ENCODE measurements around the gene DIP2C. TPM values are rescaled to one million over a fixed set of nuclear protein-coding genes. Genes with fewer than 3 reads are reported as not detected.
"Not testable (repeated sequence)": the region's sequence is repeated elsewhere in the genome, so short reads cannot be mapped to it uniquely, and the experiment has no call there.

Gene DIP2C
- total RNA-seq, 1 experiment from 2014 or later: 11.0 TPM

DNA sequence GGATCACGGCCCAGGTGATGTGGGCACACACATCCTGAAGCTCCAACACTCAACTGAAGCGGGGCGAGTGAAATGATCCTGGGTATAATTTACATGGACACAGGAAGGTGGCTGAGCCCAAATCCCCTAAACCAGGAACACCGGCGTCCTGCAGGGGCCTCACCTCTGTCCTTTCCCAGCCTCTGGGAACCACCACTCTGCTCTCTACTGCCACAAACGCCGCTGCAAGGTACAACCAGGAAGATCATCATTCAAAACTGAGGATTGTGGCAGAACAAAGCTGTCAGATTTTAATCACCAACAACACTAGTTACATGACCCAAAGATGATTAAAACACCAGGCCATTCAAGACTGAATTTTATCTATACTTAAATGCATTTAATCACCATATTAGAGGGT, 104.0 kb downstream of the DIP2C start:
- H3K36me3 Mint-ChIP-seq (ENCODE audit: insufficient read depth, unreplicated experiment): peaks cover 4% of the 10 kb centered on the region
- intact Hi-C loops (cut with micrococcal nuclease; ENCODE audit: unreplicated experiment): no loop called here
- no peaks in the 10 kb centered on the region for H3K27me3 Mint-ChIP-seq (ENCODE audit: unreplicated experiment)
- no peak for TF ChIP-seq CTCF (IDR thresholded peaks at IDR 0.05; ENCODE audit: unreplicated experiment)
- H3K4me3 Mint-ChIP-seq (ENCODE audit: low read depth, unreplicated experiment): no peak overlapping the region
- BruUV-seq (replicated peaks): no TSS peak
- no peak for DNase-seq
- no peak overlapping the region for H3K27ac Mint-ChIP-seq (ENCODE audit: unreplicated experiment)
- peaks cover 2% of the 10 kb centered on the region for H3K9me3 Mint-ChIP-seq (ENCODE audit: low read depth, unreplicated experiment)
- H3K4me1 Mint-ChIP-seq (ENCODE audit: low read depth, unreplicated experiment): no peaks in the 10 kb centered on the region
- CTCF ChIA-PET: no interaction called here

DNA sequence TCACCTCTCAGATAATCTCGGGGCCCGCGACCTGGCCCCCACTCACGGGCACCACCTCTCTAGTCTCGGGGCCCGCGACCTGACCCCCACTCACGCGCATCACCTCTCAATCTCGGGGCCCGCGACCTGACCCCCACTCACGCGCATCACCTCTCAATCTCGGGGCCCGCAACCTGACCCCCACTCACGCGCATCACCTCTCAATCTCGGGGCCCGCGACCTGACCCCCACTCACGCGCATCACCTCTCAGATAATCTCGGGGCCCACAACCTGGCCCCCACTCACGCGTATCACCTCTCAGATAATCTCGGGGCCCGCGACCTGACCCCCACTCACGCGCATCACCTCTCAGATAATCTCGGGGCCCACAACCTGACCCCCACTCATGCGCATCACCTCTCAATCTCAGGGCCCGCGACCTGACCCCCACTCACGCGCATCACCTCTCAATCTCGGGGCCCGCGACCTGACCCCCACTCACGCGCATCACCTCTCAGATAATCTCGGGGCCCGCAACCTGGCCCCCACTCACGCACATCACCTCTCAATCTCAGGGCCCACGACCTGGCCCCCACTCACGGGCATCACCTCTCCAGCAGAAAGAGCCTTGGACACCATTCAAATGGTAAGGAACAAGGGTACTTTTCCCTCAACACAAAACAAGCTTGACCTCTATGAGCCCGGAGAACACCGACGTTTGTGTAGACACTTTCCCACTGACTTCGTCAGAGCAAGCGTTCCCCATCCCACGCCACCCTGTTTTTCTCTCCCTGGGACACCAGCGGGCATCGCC, 104.8 kb downstream of the DIP2C start:
- H3K36me3 Mint-ChIP-seq (ENCODE audit: insufficient read depth, unreplicated experiment); CTCF ChIA-PET; H3K27ac Mint-ChIP-seq (ENCODE audit: unreplicated experiment); H3K4me3 Mint-ChIP-seq (ENCODE audit: low read depth, unreplicated experiment); H3K9me3 Mint-ChIP-seq (ENCODE audit: low read depth, unreplicated experiment); DNase-seq; H3K4me1 Mint-ChIP-seq (ENCODE audit: low read depth, unreplicated experiment); H3K27me3 Mint-ChIP-seq (ENCODE audit: unreplicated experiment); BruUV-seq (replicated peaks); intact Hi-C loops (cut with micrococcal nuclease; ENCODE audit: unreplicated experiment): not testable (repeated sequence)

DNA sequence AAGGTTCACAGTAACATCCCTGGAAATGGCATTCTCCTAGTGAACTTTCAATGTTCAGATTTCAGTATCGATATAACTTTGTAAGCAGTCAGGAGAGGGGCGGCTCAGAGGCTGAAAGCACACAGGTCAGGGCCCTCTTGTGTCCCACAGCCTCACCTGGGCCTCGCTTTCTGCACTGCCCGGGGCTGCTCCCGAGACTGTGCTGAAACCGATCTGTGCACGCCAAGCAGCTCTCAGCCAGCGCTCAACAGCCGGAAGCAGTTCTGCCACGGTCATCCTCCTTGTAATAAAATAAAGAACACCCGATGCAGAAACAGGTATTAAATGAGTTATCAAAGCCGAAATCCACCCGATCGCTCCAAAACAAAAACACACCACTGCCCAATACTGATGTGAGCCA, 106.0 kb downstream of the DIP2C start:
- no peak for DNase-seq
- no peak overlapping the region for H3K27ac Mint-ChIP-seq (ENCODE audit: unreplicated experiment)
- H3K4me1 Mint-ChIP-seq (ENCODE audit: low read depth, unreplicated experiment): no peaks in the 10 kb centered on the region
- H3K36me3 Mint-ChIP-seq (ENCODE audit: insufficient read depth, unreplicated experiment): peaks cover 4% of the 10 kb centered on the region
- H3K4me3 Mint-ChIP-seq (ENCODE audit: low read depth, unreplicated experiment): no peak overlapping the region
- CTCF ChIA-PET: no interaction called here
- no peak for TF ChIP-seq CTCF (IDR thresholded peaks at IDR 0.05; ENCODE audit: unreplicated experiment)
- BruUV-seq (replicated peaks): no TSS peak
- intact Hi-C loops (cut with micrococcal nuclease; ENCODE audit: unreplicated experiment): no loop called here
- H3K27me3 Mint-ChIP-seq (ENCODE audit: unreplicated experiment): no peaks in the 10 kb centered on the region
- H3K9me3 Mint-ChIP-seq (ENCODE audit: low read depth, unreplicated experiment): peaks cover 2% of the 10 kb centered on the region

DNA sequence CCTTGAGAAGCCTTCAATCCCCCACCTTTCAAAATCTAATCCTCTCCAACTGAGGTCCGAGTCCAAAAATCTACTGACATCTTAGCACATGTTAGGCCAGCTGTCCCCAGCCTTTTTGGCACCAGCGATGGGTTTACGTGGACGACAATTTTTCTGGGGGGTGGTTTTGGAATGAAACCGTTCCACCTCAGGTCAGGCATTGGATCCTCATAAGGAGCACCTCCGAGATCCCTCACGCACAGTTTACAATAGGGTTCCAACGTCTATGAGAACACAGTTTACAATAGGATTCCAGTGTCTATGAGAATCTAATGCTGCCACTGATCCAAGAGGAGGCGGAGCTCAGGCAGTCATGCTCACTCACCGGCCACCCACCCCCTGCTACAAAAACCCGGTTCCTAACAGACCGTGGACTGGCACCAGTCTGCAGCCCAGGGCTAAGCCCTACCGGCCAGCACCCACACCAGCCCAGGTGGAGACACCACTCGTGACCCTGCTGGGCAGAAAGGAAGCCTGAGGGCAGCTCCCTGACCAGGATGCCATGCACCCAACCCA, 107.6 kb downstream of the DIP2C start:
- no TSS peak for BruUV-seq (replicated peaks)
- TF ChIP-seq CTCF (IDR thresholded peaks at IDR 0.05; ENCODE audit: unreplicated experiment): no peak
- H3K27ac Mint-ChIP-seq (ENCODE audit: unreplicated experiment): no peak overlapping the region
- H3K36me3 Mint-ChIP-seq (ENCODE audit: insufficient read depth, unreplicated experiment): peaks cover 4% of the 10 kb centered on the region
- H3K4me1 Mint-ChIP-seq (ENCODE audit: low read depth, unreplicated experiment): no peaks in the 10 kb centered on the region
- intact Hi-C loops (cut with micrococcal nuclease; ENCODE audit: unreplicated experiment): no loop called here
- no peaks in the 10 kb centered on the region for H3K27me3 Mint-ChIP-seq (ENCODE audit: unreplicated experiment)
- no peak overlapping the region for H3K4me3 Mint-ChIP-seq (ENCODE audit: low read depth, unreplicated experiment)
- no peak for DNase-seq
- CTCF ChIA-PET: no interaction called here
- H3K9me3 Mint-ChIP-seq (ENCODE audit: low read depth, unreplicated experiment): peaks cover 2% of the 10 kb centered on the region

GRCh38 chr10:580778-581177, 108.7 kb downstream of the DIP2C start:
- Mint-ChIP-seq H3K9me3 (ENCODE audit: low read depth, unreplicated experiment) (peaks cover 2% of the 10 kb centered on the region), H3K36me3 (ENCODE audit: insufficient read depth, unreplicated experiment) (peaks cover 4% of the 10 kb centered on the region), H3K27ac (ENCODE audit: unreplicated experiment) (no peak overlapping the region), H3K4me3 (ENCODE audit: low read depth, unreplicated experiment) (no peak overlapping the region), H3K27me3 (ENCODE audit: unreplicated experiment) (no peaks in the 10 kb centered on the region), H3K4me1 (ENCODE audit: low read depth, unreplicated experiment) (peaks cover 4% of the 10 kb centered on the region)
- intact Hi-C loops (cut with micrococcal nuclease; ENCODE audit: unreplicated experiment): no loop called here
- no peak for DNase-seq
- no peak for TF ChIP-seq CTCF (IDR thresholded peaks at IDR 0.05; ENCODE audit: unreplicated experiment)
- CTCF ChIA-PET: no interaction called here
- BruUV-seq (replicated peaks): no TSS peak

Data from Calu3 (cell line).